CD14-positive monocyte (primary cell): Measurements from ENCODE around the gene TMEM215. TPM values are rescaled to one million over a fixed set of nuclear protein-coding genes. Genes with fewer than 3 reads are reported as not detected.

Source experiments
- DNase-seq, 3 donors: peaks; one replicate each; pipeline ENCODE4 v3.0.0-alpha.2; 2011 to 2022
- H2AFZ ChIP-seq: 2 replicates; pipeline ENCODE4 v1.6.0; 2012; ENCODE audit warnings: mild to moderate bottlenecking, low read depth, low read length, inconsistent platforms; ENCODE audit not compliant: insufficient read depth, poor library complexity, severe bottlenecking
- H3K27ac ChIP-seq, 2 donors: 1 replicate in 1 of 2; 2 replicates in 1 of 2; pipeline ENCODE4 v1.5.1; 2012 to 2013; ENCODE audit warnings: low read length in 2 of 2, control low read depth in 1 of 2, inconsistent platforms in 1 of 2, low read depth in 1 of 2, mild to moderate bottlenecking in 1 of 2
- H3K27me3 ChIP-seq, 2 donors: one replicate each; pipeline versions ENCODE4 v1.6.0 to v1.6.1; 2011 to 2013; ENCODE audit warnings: low read length in 2 of 2; ENCODE audit not compliant: control insufficient read depth in 2 of 2, insufficient read depth in 2 of 2
- H3K36me3 ChIP-seq, 2 donors: replicated peaks in 1 of 2; 1 replicate in 1 of 2; 2 replicates in 1 of 2; pipeline versions ENCODE4 v1.5.1 to v1.6.1; 2012 to 2013; ENCODE audit warnings: low read length in 2 of 2, control low read depth in 1 of 2, inconsistent platforms in 1 of 2, mild to moderate bottlenecking in 1 of 2; ENCODE audit not compliant: insufficient read depth in 2 of 2, control insufficient read depth in 1 of 2
- H3K4me1 ChIP-seq, 2 donors: 1 replicate in 1 of 2; 2 replicates in 1 of 2; pipeline versions ENCODE4 v1.5.1 to v1.6.1; 2012 to 2013; ENCODE audit warnings: low read length in 2 of 2, control low read depth in 1 of 2, inconsistent platforms in 1 of 2, mild to moderate bottlenecking in 1 of 2, moderate library complexity in 1 of 2; ENCODE audit not compliant: insufficient read depth in 2 of 2, control insufficient read depth in 1 of 2
- H3K4me2 ChIP-seq: replicated peaks from 2 replicates; pipeline ENCODE3; 2012; ENCODE audit warnings: low read length, moderate library complexity, mild to moderate bottlenecking; ENCODE audit not compliant: poor library complexity, severe bottlenecking; ENCODE audit errors: extremely low read depth
- H3K4me3 ChIP-seq, 3 experiments: fragments of 200-600 bp in 1 of 3; sonication (generic) in 1 of 3; replicated peaks in 1 of 3; 1 replicate in 2 of 3; 2 replicates in 1 of 3; pipeline ENCODE4 v1.5.1; 2011 to 2013; ENCODE audit warnings: low read length in 3 of 3, mild to moderate bottlenecking in 3 of 3, control low read depth in 2 of 3, low read depth in 2 of 3, inconsistent platforms in 1 of 3, moderate library complexity in 1 of 3
- H3K79me2 ChIP-seq: 2 replicates; pipeline ENCODE4 v1.6.0; 2012; ENCODE audit warnings: mild to moderate bottlenecking, control low read depth, inconsistent platforms, low read length, moderate library complexity; ENCODE audit not compliant: insufficient read depth
- H3K9ac ChIP-seq: 2 replicates; pipeline ENCODE4 v1.6.0; 2017; ENCODE audit warnings: low read length, mild to moderate bottlenecking; ENCODE audit not compliant: insufficient read depth, poor library complexity, severe bottlenecking
- H3K9me3 ChIP-seq, 2 donors: replicated peaks in 1 of 2; 1 replicate in 1 of 2; 2 replicates in 1 of 2; pipeline versions ENCODE4 v1.5.1 to v1.6.1; 2012 to 2013; ENCODE audit warnings: low read length in 2 of 2, control low read depth in 1 of 2; ENCODE audit not compliant: control insufficient read depth in 1 of 2, insufficient read depth in 1 of 2
- H4K20me1 ChIP-seq: 2 replicates; pipeline ENCODE4 v1.6.0; 2012; ENCODE audit warnings: mild to moderate bottlenecking, low read length, control low read depth, moderate library complexity; ENCODE audit not compliant: insufficient read depth
- H3K27ac Mint-ChIP-seq, 7 donors: one replicate each; pipeline ENCODE4 v1.8.0; 2020; ENCODE audit warnings: mild to moderate bottlenecking in 7 of 7, mixed read lengths in 7 of 7, moderate library complexity in 6 of 7, inconsistent platforms in 2 of 7
- H3K27me3 Mint-ChIP-seq, 3 donors: one replicate each; pipeline ENCODE4 v1.8.0; 2021 to 2022; ENCODE audit warnings: low read depth in 3 of 3, mild to moderate bottlenecking in 3 of 3, mixed read lengths in 3 of 3, moderate library complexity in 3 of 3, inconsistent platforms in 1 of 3
- H3K36me3 Mint-ChIP-seq, 2 donors: one replicate each; pipeline ENCODE4 v1.8.0; 2020; ENCODE audit warnings: mixed read lengths in 2 of 2, inconsistent platforms in 1 of 2, mild to moderate bottlenecking in 1 of 2
- H3K4me1 Mint-ChIP-seq: one replicate; pipeline ENCODE4 v1.8.0; 2020; ENCODE audit warnings: mild to moderate bottlenecking, mixed read lengths
- H3K4me3 Mint-ChIP-seq, 2 donors: one replicate each; pipeline ENCODE4 v1.8.0; 2020; ENCODE audit warnings: mild to moderate bottlenecking in 2 of 2, mixed read lengths in 2 of 2, moderate library complexity in 1 of 2
- H3K9me3 Mint-ChIP-seq, 7 donors: one replicate each; pipeline ENCODE4 v1.8.0; 2020 to 2022; ENCODE audit warnings: mixed read lengths in 7 of 7, mild to moderate bottlenecking in 6 of 7, moderate library complexity in 6 of 7, inconsistent platforms in 2 of 7
- WGBS: methylation state at CpG from one replicate; pipeline ENCODE4 v1.1.5; 2013; ENCODE audit warnings: missing lambda C conversion rate; ENCODE audit not compliant: insufficient coverage; 5-methylcytosine and 5-hydroxymethylcytosine counted together
- intact Hi-C, 2 donors: fragments of 100-400 bp; cut with micrococcal nuclease; formaldehyde crosslinking; loops; one replicate each; pipeline versions ENCODE4 v1.15.0 to v1.15.1; 2023
- polyA plus RNA-seq, 3 donors: library from polyadenylated mRNA; depleted of rRNA in 1 of 3; unstranded in 2 of 3; stranded (reverse) in 1 of 3; fragments of 300-500 nt in 2 of 3; fragments of >200 nt in 1 of 3; fragmentation: Illumina TruSeq in 2 of 3; gene quantifications; 1 replicate in 2 of 3; 2 replicates in 1 of 3; pipeline ENCODE4 v1.2.3, GENCODE V29; 2012 to 2021
- TF ChIP-seq, protein P1 (sequence below): fragments of 200-600 bp; IDR thresholded peaks from one replicate; pipeline ENCODE4 v1.8.0; 2022; ENCODE audit warnings: antibody characterized with exemption, mild to moderate bottlenecking

The TMEM215 gene
- polyA plus RNA-seq, 3 donors = not detected

DNA sequence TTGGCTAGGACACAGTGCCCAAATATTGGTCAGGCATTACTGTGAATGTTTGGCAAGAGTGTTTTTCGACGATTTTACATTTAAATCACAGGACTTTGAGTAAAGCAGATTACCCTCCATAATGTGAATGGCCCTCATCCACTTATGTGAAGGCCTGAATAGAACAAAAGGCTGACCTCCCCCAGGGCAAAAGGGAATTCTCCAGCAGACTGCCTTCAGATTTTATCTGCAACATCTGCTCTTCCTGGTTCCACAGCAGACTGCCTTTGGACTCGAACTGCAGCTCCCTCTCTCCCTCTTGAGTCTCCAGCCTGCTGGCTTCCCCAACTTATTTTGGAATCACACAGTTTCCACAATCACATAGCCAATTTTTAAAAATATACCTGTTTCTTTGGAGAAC, 7.1 kb upstream of the TMEM215 start:
- Mint-ChIP-seq H3K36me3 (no peaks in the 10 kb centered on the region), H3K27me3 (peaks cover 8 to 16% (median 13%) of the 10 kb centered on the region in 3 donors), H3K4me3 (no peak overlapping the region), H3K27ac (no peak overlapping the region), H3K9me3 (peaks cover 6 to 17% (median 12%) of the 10 kb centered on the region in 7 donors), H3K4me1 (no peaks in the 10 kb centered on the region)
- Histone ChIP-seq H3K27ac (no peak overlapping the region), H3K9me3 (peaks cover 0 to 3% of the 10 kb centered on the region in 2 donors), H3K36me3 (no peaks in the 10 kb centered on the region), H3K27me3 (peaks cover 9 to 13% of the 10 kb centered on the region in 2 donors), H3K9ac (no peak overlapping the region), H3K4me3 (no peak overlapping the region), H3K79me2 (no peaks in the 10 kb centered on the region), H2AFZ (no peak overlapping the region), H3K4me2 (no peak overlapping the region), H4K20me1 (no peaks in the 10 kb centered on the region), H3K4me1 (no peaks in the 10 kb centered on the region)
- TF ChIP-seq, protein P1, sequence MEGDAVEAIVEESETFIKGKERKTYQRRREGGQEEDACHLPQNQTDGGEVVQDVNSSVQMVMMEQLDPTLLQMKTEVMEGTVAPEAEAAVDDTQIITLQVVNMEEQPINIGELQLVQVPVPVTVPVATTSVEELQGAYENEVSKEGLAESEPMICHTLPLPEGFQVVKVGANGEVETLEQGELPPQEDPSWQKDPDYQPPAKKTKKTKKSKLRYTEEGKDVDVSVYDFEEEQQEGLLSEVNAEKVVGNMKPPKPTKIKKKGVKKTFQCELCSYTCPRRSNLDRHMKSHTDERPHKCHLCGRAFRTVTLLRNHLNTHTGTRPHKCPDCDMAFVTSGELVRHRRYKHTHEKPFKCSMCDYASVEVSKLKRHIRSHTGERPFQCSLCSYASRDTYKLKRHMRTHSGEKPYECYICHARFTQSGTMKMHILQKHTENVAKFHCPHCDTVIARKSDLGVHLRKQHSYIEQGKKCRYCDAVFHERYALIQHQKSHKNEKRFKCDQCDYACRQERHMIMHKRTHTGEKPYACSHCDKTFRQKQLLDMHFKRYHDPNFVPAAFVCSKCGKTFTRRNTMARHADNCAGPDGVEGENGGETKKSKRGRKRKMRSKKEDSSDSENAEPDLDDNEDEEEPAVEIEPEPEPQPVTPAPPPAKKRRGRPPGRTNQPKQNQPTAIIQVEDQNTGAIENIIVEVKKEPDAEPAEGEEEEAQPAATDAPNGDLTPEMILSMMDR = no peak
- WGBS = 58% methylated on average over 1 of the region's 3 CpGs
- no peak for DNase-seq
- intact Hi-C loops = no loop called here

DNA sequence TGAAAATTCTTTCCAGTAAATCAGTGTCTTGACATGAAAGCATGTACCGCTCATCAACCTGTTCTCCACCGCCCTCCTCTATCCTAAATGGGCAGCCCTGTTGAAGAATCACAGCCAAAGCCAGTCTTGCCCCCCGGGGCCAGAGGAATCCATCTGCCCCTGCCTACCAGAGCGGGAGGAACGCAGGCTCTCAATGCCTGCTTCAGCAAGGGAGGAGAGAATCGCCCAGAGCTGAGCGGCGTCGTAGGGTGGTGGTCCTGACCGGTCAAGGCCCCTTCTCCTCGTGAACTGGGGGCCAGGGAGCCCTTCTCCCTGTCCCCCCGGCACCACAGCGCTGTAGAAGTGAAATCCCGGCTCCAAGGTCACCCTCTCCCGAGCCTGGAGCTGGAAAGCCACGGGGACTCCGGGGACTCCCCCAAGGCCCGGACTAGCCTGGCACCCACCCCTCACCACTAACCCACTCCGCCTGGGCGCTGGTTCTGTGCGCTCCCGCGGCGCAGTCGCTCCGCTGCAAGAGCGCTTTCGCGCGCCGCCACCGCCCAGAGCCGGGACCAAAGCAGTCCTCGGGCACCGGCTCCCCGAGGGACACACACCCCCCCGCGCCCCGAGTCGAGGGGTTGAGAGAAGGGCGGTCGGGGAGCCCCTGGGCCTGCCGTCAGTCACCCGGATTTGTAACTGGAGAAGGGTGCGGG, 718 bp upstream of the TMEM215 start:
- Histone ChIP-seq H3K27ac (no peak overlapping the region), H3K36me3 (no peaks in the 10 kb centered on the region), H3K4me1 (no peaks in the 10 kb centered on the region), H3K9me3 (peaks cover 0 to 16% of the 10 kb centered on the region in 2 donors), H3K27me3 (peaks cover 38 to 64% of the 10 kb centered on the region in 2 donors), H2AFZ (no peak overlapping the region), H3K4me3 (no peak overlapping the region), H4K20me1 (no peaks in the 10 kb centered on the region), H3K79me2 (no peaks in the 10 kb centered on the region), H3K4me2 (no peak overlapping the region), H3K9ac (no peak overlapping the region)
- Mint-ChIP-seq H3K4me1 (no peaks in the 10 kb centered on the region), H3K27ac (no peak overlapping the region), H3K9me3 (peaks cover 0 to 15% (median 2%) of the 10 kb centered on the region in 7 donors), H3K27me3 (peaks cover 30 to 69% (median 60%) of the 10 kb centered on the region in 3 donors), H3K36me3 (no peaks in the 10 kb centered on the region), H3K4me3 (peak overlapping the region in 1 of 2 donors; percentile 74)
- WGBS = 6% methylated on average over 43 of the region's 45 CpGs
- DNase-seq = no peak
- TF ChIP-seq, protein P1 = no peak
- intact Hi-C loops = no loop called here
